ENCODE results near the gene IFNA6.

The IFNA6 gene

GRCh38 chr9:21314152-21314551, 36.5 kb downstream of the IFNA6 start:
- Histone ChIP-seq H3K36me3 (ENCODE audit: control insufficient read depth, insufficient read depth, low read length) (no peaks in the 10 kb centered on the region), H3K27me3 (replicated peaks; ENCODE audit: control insufficient read depth, insufficient read depth, low read length) (no peaks in the 10 kb centered on the region; the same call in 1 of the 2 replicates), H3K4me3 (replicated peaks; ENCODE audit: low read depth, low read length) (no peak overlapping the region)
- TF ChIP-seq CTCF (IDR thresholded peaks at IDR 0.05; ENCODE audit: insufficient read depth, low read length, poor library complexity, severe bottlenecking) = no peak
- DNase-seq (ENCODE audit: extremely low read depth, insufficient read length) = no peak

- Histone ChIP-seq H3K36me3 (ENCODE audit: control insufficient read depth, insufficient read depth, low read length) (no peaks in the 10 kb centered on the region), H3K27me3 (replicated peaks; ENCODE audit: control insufficient read depth, insufficient read depth, low read length) (no peaks in the 10 kb centered on the region; the same call in 1 of the 2 replicates), H3K4me3 (replicated peaks; ENCODE audit: low read depth, low read length) (no peak overlapping the region)
- no peak for TF ChIP-seq CTCF (IDR thresholded peaks at IDR 0.05; ENCODE audit: insufficient read depth, low read length, poor library complexity, severe bottlenecking)
- no peak for DNase-seq (ENCODE audit: extremely low read depth, insufficient read length)
These were observed 38.8 kb downstream of the IFNA6 start for GRCh38 chr9:21311889-21312288.

GRCh38 chr9:21305213-21305612, 45.5 kb downstream of the IFNA6 start, which contains the start of gene IFNA5:
TSS of gene IFNA5 (minus strand) at chr9:21305313. CDS start at chr9:21305256, 57 bp downstream.
- no peak for TF ChIP-seq CTCF (IDR thresholded peaks at IDR 0.05; ENCODE audit: insufficient read depth, low read length, poor library complexity, severe bottlenecking)
- no peak within 1 kb of the TSS for H3K4me3 ChIP-seq (replicated peaks; ENCODE audit: low read depth, low read length)
- no peaks in the 10 kb centered on the region for H3K27me3 ChIP-seq (replicated peaks; ENCODE audit: control insufficient read depth, insufficient read depth, low read length)
- DNase-seq (ENCODE audit: extremely low read depth, insufficient read length) = no peak
- no peaks in the 10 kb centered on the region for H3K36me3 ChIP-seq (ENCODE audit: control insufficient read depth, insufficient read depth, low read length)

Measured in GM06990 (cell line).